ENCODE measurements around the gene KRT31. TPM values are rescaled to one million over a fixed set of nuclear protein-coding genes. Genes with fewer than 3 reads are reported as not detected.

Gene KRT31
- total RNA-seq, 1 donor, result not detected

- Histone ChIP-seq H3K4me2 (ENCODE audit: insufficient read depth, low read length) (no peak overlapping the region), H3K27ac (ENCODE audit: low read depth, low read length) (no peak overlapping the region), H4K20me1 (ENCODE audit: insufficient read depth, low read length) (no peaks in the 10 kb centered on the region), H3K36me3 (ENCODE audit: insufficient read depth, low read length) (no peaks in the 10 kb centered on the region), H3K9me3 (ENCODE audit: low read depth, low read length) (no peaks in the 10 kb centered on the region), H3K27me3 (ENCODE audit: insufficient read depth, low read length) (no peaks in the 10 kb centered on the region), H3K4me3 (ENCODE audit: insufficient read depth, low read length) (no peak overlapping the region), H3K4me1 (ENCODE audit: insufficient read depth, low read length) (peaks cover 17% of the 10 kb centered on the region), H2AFZ (ENCODE audit: low read length) (no peak overlapping the region), H3K79me2 (ENCODE audit: insufficient read depth, low read length) (no peaks in the 10 kb centered on the region)
- TF ChIP-seq CTCF (IDR thresholded peaks at IDR 0.05; ENCODE audit: extremely low read depth, low read depth, low read length), result no peak
- no peak for DNase-seq (ENCODE audit: insufficient read length, low spot score, missing footprints)
Measured at GRCh38 chr17:41421617-41422016, 24.2 kb upstream of the KRT31 start.

DNA sequence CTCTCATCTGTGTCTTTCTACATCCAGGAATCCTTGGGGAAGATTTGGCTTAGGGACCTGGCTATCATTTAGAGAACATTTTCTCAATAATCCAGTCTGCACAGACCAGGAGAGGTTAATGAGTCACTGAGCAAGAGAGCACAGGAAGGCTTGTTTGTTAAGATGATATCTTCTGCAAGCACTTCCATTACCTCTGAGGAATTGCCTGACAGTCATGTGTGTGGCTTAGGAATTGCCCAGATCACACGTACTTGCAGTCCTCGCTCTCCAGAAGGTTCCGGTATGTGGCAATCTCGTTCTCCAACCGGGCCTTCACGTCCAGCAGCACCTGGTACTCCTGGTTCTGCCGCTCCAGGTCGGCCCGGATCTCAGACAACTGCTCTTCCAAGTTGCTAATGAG, 23.7 kb upstream of the KRT31 start:
- Histone ChIP-seq H3K4me1 (ENCODE audit: insufficient read depth, low read length) (peaks cover 22% of the 10 kb centered on the region), H4K20me1 (ENCODE audit: insufficient read depth, low read length) (no peaks in the 10 kb centered on the region), H3K27me3 (ENCODE audit: insufficient read depth, low read length) (no peaks in the 10 kb centered on the region), H2AFZ (ENCODE audit: low read length) (no peak overlapping the region), H3K27ac (ENCODE audit: low read depth, low read length) (no peak overlapping the region), H3K4me2 (ENCODE audit: insufficient read depth, low read length) (no peak overlapping the region), H3K4me3 (ENCODE audit: insufficient read depth, low read length) (no peak overlapping the region), H3K79me2 (ENCODE audit: insufficient read depth, low read length) (no peaks in the 10 kb centered on the region), H3K36me3 (ENCODE audit: insufficient read depth, low read length) (no peaks in the 10 kb centered on the region), H3K9me3 (ENCODE audit: low read depth, low read length) (no peaks in the 10 kb centered on the region)
- no peak for DNase-seq (ENCODE audit: insufficient read length, low spot score, missing footprints)
- TF ChIP-seq CTCF (IDR thresholded peaks at IDR 0.05; ENCODE audit: extremely low read depth, low read depth, low read length), result no peak

GRCh38 chr17:41420134-41420533, 22.7 kb upstream of the KRT31 start:
- Histone ChIP-seq H3K4me3 (ENCODE audit: insufficient read depth, low read length) (no peak overlapping the region), H4K20me1 (ENCODE audit: insufficient read depth, low read length) (no peaks in the 10 kb centered on the region), H3K27ac (ENCODE audit: low read depth, low read length) (no peak overlapping the region), H3K36me3 (ENCODE audit: insufficient read depth, low read length) (no peaks in the 10 kb centered on the region), H3K9me3 (ENCODE audit: low read depth, low read length) (no peaks in the 10 kb centered on the region), H3K4me2 (ENCODE audit: insufficient read depth, low read length) (no peak overlapping the region), H3K4me1 (ENCODE audit: insufficient read depth, low read length) (peaks cover 31% of the 10 kb centered on the region), H3K27me3 (ENCODE audit: insufficient read depth, low read length) (no peaks in the 10 kb centered on the region), H3K79me2 (ENCODE audit: insufficient read depth, low read length) (no peaks in the 10 kb centered on the region), H2AFZ (ENCODE audit: low read length) (no peak overlapping the region)
- no peak for DNase-seq (ENCODE audit: insufficient read length, low spot score, missing footprints)
- no peak for TF ChIP-seq CTCF (IDR thresholded peaks at IDR 0.05; ENCODE audit: extremely low read depth, low read depth, low read length)

DNA sequence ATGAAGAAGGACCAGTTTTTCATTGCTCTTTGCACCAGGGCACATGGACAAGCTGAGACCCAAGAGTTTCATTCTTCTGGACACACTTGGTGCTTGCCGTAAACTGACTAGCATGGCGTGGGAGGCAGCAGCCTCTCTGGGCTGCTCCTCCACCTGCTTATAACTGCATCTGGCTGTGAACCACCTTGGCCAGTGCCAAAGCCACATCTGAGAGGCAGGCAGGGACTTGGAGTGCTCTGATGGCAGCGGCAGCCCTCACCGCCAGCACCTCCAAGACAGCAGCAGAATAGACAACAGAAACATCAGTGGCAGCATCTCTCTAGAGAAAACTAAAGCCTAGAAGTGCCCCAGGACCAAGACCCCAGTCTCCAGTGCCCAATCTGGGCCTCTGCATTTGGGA, 22.3 kb upstream of the KRT31 start:
- no peak overlapping the region for H3K4me3 ChIP-seq (ENCODE audit: insufficient read depth, low read length)
- H3K36me3 ChIP-seq (ENCODE audit: insufficient read depth, low read length), result no peaks in the 10 kb centered on the region
- TF ChIP-seq CTCF (IDR thresholded peaks at IDR 0.05; ENCODE audit: extremely low read depth, low read depth, low read length), result no peak
- no peaks in the 10 kb centered on the region for H3K79me2 ChIP-seq (ENCODE audit: insufficient read depth, low read length)
- DNase-seq (ENCODE audit: insufficient read length, low spot score, missing footprints), result no peak
- H3K4me1 ChIP-seq (ENCODE audit: insufficient read depth, low read length), result peaks cover 31% of the 10 kb centered on the region
- H2AFZ ChIP-seq (ENCODE audit: low read length), result no peak overlapping the region
- H3K4me2 ChIP-seq (ENCODE audit: insufficient read depth, low read length), result no peak overlapping the region
- no peak overlapping the region for H3K27ac ChIP-seq (ENCODE audit: low read depth, low read length)
- H3K9me3 ChIP-seq (ENCODE audit: low read depth, low read length), result no peaks in the 10 kb centered on the region
- H4K20me1 ChIP-seq (ENCODE audit: insufficient read depth, low read length), result no peaks in the 10 kb centered on the region
- H3K27me3 ChIP-seq (ENCODE audit: insufficient read depth, low read length), result no peaks in the 10 kb centered on the region
